Activated CD8-positive, alpha-beta memory T cell treated with anti-CD3 and anti-CD28 coated beads, Interleukin-2, amount 50 U/mL, for 1 hour (primary cell): Measurements from ENCODE around the gene TWIST1.

Source experiments
- DNase-seq: peaks from one replicate; pipeline ENCODE4 v3.0.0-alpha.2; 2020; ENCODE audit errors: extremely low read depth

The TWIST1 gene

DNA sequence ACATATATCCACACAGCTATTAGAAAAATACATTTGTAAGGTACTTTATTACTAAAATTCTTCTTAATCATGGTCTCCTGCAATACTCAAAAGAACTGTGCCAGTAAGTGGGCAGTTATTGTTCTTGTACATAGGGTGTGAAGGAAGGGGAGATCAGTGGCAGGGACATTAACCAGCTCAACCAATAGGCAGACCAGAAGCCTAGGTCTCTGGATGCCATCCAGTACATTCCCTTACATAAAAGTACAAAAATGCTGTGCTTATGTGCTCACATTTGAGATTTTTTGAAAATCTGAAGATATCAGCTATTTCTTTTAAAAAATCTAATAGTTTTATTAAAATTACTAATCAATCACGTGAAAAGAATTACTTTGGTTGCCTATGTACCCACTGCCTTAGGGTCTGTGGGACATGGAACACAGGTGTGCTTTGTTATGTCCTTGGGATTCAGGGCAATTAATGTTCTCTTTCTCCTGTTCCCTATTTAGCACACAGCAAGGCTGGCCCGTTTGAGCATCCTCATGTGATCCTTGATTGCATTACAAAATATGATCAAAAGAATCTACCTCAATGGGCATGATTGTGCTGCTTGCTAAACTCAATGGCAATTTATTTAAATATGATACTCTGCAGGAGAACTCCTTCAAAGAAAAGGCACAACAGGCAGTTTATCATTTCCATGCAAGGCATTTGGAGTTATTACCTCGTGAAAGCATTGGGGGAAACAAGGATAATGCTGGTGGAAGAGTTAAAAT, 22.7 kb downstream of the TWIST1 start:
- DNase-seq: no peak

- no peak for DNase-seq
These were observed 23.3 kb downstream of the TWIST1 start for GRCh38 chr7:19094138-19094537.

DNA sequence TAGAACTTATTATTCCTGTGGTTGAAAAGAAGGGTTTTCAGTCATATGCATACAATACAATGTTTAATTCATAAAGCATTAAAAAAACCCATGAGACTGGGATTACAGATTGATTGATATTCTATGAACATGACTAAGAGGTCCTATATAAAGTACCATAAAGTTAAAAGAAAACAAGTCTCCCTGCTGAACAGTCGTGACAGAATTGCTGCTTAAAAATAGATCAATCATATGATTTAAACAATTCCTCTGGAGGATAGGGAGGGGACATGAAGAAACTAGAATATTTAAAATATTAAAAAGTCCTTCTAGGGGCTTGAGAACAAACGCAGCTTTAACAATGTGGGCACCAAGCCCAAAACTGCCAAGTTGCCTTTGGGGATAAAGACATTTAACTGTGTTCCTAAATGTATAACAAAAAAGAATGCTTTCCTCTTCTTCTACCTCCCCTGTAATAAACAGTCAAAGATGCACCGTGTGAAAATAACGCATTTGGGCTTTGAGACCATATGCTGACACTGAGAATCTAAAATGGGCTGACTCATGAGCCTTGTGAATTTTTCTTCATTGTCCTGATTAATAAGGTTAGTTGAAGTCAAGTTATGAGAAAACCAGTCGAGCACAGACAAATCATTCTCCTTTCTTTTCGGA, 25.8 kb downstream of the TWIST1 start:
- DNase-seq: no peak

- no peak for DNase-seq
These were observed 26.9 kb downstream of the TWIST1 start for GRCh38 chr7:19090526-19090925.

GRCh38 chr7:19089797-19090196, 27.6 kb downstream of the TWIST1 start:
- no peak for DNase-seq

GRCh38 chr7:19089378-19089777, 28.1 kb downstream of the TWIST1 start:
- DNase-seq: no peak

- DNase-seq: no peak
These were observed 37.3 kb downstream of the TWIST1 start for GRCh38 chr7:19080093-19080492.

DNA sequence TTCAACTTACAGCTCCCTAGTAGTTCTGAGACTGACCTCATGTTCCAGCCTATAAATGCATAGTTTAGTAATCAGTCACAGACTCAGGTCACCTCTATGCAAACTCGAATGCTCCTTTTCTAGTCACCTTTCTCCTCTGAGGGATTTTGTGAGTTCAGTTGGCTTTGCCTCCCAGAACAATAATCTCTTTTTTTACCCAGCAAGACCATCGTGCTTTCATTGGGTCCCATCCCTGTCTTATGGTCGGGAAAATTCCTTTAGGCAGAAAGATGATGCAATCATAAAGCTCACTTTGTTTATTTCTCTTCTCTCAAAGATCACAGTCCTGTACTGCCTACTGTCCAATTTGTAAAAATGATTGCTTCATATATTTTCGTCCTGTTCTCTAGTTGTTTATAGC, 38.4 kb downstream of the TWIST1 start:
- no peak for DNase-seq

DNA sequence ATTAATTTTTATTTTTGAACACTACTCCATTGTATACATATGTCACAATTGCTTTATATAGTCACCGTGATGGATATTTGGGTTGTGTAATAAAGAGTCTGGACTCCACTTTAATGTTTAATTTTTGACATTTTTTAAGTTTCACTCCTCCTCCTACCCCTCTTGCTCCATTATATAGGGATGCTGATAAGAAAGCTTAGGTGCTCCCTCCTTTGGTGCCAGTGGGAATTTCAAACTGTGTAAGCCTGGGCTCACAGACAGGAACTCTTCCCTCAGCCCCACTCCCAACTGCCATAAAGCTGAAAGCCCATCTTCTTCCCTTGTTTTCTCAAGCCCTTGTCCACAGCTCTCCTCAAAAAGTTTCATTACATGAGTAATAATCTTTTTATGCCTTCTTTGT, 47.6 kb downstream of the TWIST1 start:
- DNase-seq: no peak

DNA sequence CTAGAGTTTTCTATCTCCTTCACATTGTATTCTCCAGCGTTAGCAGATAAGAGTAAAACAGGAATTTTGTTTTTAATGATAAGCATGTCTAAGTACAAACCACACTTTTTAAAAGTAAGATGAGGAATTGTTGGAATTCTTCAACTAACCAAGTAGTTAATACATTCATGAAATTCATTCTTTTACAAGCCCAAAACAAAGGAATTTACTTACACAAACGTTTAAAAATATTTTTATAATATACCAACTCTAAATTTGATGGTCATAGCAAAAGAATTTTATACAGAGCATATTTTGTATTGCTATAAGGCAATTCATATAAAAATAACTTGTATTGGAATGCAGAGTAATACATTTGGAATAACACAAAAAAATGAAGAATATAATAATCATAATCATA, 51.3 kb downstream of the TWIST1 start:
- no peak for DNase-seq
